A549 (cell line): Measurements from ENCODE around the gene FIBIN. TPM values are rescaled to one million over a fixed set of nuclear protein-coding genes. Genes with fewer than 3 reads are reported as not detected.

Experiments
- ATAC-seq, 2 experiments: fragments of 200-7000 bp in 1 of 2; fragments of >200 bp in 1 of 2; cut with Nextera tagmentation in 1 of 2; cut with Tn5 transposase in 1 of 2; 3 replicates each; pipeline versions ENCODE4 v1.8.0 to v1.9.1; 2018 to 2020; ENCODE audit warnings: mild to moderate bottlenecking in 1 of 2, moderate library complexity in 1 of 2
- CTCF ChIA-PET: fragments of 300-600 bp; sonication (Branson Sonifier 250); formaldehyde crosslinking; extraction: SDS; loops from one replicate; lab custom pipeline; 2021; ENCODE audit warnings: antibody characterized with exemption, inconsistent platforms; lab: Yijun Ruan, JAX
- POLR2A ChIA-PET: fragments of 350-600 bp; formaldehyde crosslinking; extraction: SDS; loops from one replicate; lab custom pipeline; 2021; ENCODE audit warnings: antibody characterized with exemption, inconsistent platforms; lab: Yijun Ruan, JAX
- DNase-seq, 2 experiments: peaks; one replicate each; pipeline versions ENCODE4 v3.0.0 to v3.0.0-alpha.2; 2011 to 2016; ENCODE audit warnings: low read depth in 1 of 2, low spot score in 1 of 2
- FAIRE-seq: peaks from 2 replicates; lab custom pipeline; 2011; peaks lifted over from hg19 to GRCh38; lab: Jason Lieb, UNC
- H3K27ac ChIP-seq, 2 experiments: fragments of >200 bp; sonication (Bioruptor Twin); formaldehyde crosslinking; 3 replicates each; pipeline ENCODE4 v1.5.1; 2016 to 2017
- H3K4me1 ChIP-seq: fragments of >200 bp; sonication (Bioruptor Twin); formaldehyde crosslinking; 3 replicates; pipeline ENCODE4 v1.6.1; 2016
- H3K4me2 ChIP-seq: fragments of >200 bp; sonication (Bioruptor Twin); formaldehyde crosslinking; 3 replicates; pipeline ENCODE4 v1.6.1; 2016
- H3K4me3 ChIP-seq: fragments of >200 bp; sonication (Bioruptor Twin); formaldehyde crosslinking; 3 replicates; pipeline ENCODE4 v1.5.1; 2016
- H3K9me3 ChIP-seq: fragments of >200 bp; sonication (Bioruptor Twin); formaldehyde crosslinking; 3 replicates; pipeline ENCODE4 v1.6.1; 2016
- CEBPB ChIP-seq, 2 experiments: fragments of >200 bp in 1 of 2; sonication (Bioruptor Twin) in 1 of 2; formaldehyde crosslinking in 1 of 2; IDR thresholded peaks; 2 replicates each; pipeline ENCODE4 v1.6.1; 2012 to 2016
- CHD2 ChIP-seq: fragments of 150-350 bp; IDR thresholded peaks from 2 replicates; pipeline ENCODE4 v1.6.1; 2014; ENCODE audit warnings: low read length; ENCODE audit not compliant: partially characterized antibody
- CHD4 ChIP-seq: fragments of 200-600 bp; sonication (generic); IDR thresholded peaks from 2 replicates; pipeline ENCODE4 v1.6.1; 2016; ENCODE audit warnings: antibody characterized with exemption, mild to moderate bottlenecking, borderline replicate concordance
- EP300 ChIP-seq, 2 experiments: fragments of >200 bp; sonication (Bioruptor Twin); formaldehyde crosslinking; IDR thresholded peaks; 2 replicates in 1 of 2; 3 replicates in 1 of 2; pipeline ENCODE4 v1.6.1; 2016 to 2017
- FOXS1 ChIP-seq: fragments of 250-450 bp; sonication (Bioruptor Pico); IDR thresholded peaks from 2 replicates; pipeline ENCODE4 v1.5.0; 2020; ENCODE audit warnings: mild to moderate bottlenecking, moderate library complexity
- GATA3 ChIP-seq: IDR thresholded peaks from 2 replicates; pipeline ENCODE4 v1.6.1; 2012; ENCODE audit warnings: borderline replicate concordance
- HDAC2 ChIP-seq: fragments of 200-600 bp; sonication (generic); IDR thresholded peaks from 2 replicates; pipeline ENCODE4 v1.6.1; 2016
- HOXA7 ChIP-seq: fragments of 250-450 bp; sonication (Bioruptor Pico); IDR thresholded peaks from 2 replicates; pipeline ENCODE4 v1.5.0; 2020; ENCODE audit warnings: mild to moderate bottlenecking, moderate library complexity
- JUNB ChIP-seq: fragments of >200 bp; sonication (Bioruptor Twin); formaldehyde crosslinking; IDR thresholded peaks from 2 replicates; pipeline ENCODE4 v1.6.1; 2016
- KDM1A ChIP-seq: fragments of 200-600 bp; sonication (generic); IDR thresholded peaks from 2 replicates; pipeline ENCODE4 v1.6.1; 2016; ENCODE audit warnings: low read depth, mild to moderate bottlenecking
- MAZ ChIP-seq: fragments of 150-350 bp; IDR thresholded peaks from 2 replicates; pipeline ENCODE4 v1.6.1; 2014; ENCODE audit warnings: antibody characterized with exemption, low read depth, low read length, borderline replicate concordance
- PHF8 ChIP-seq: fragments of 200-600 bp; sonication (generic); IDR thresholded peaks from 2 replicates; pipeline ENCODE4 v1.6.1; 2016; ENCODE audit warnings: low read depth, mild to moderate bottlenecking, antibody characterized with exemption, moderate library complexity, borderline replicate concordance
- POLR2A ChIP-seq: IDR thresholded peaks from 2 replicates; pipeline ENCODE4 v1.6.1; 2012; ENCODE audit warnings: mild to moderate bottlenecking, low read length
- RARB ChIP-seq: fragments of 250-450 bp; sonication (Bioruptor Pico); IDR thresholded peaks from 2 replicates; pipeline ENCODE4 v1.8.0; 2021; ENCODE audit warnings: mild to moderate bottlenecking, moderate library complexity
- RCOR1 ChIP-seq: fragments of 150-350 bp; IDR thresholded peaks from 2 replicates; pipeline ENCODE4 v1.6.1; 2014; ENCODE audit warnings: antibody characterized with exemption, low read length, low read depth
- ZC3H11A ChIP-seq: fragments of 450-650 bp; IDR thresholded peaks from 2 replicates; pipeline ENCODE4 v1.6.1; 2014; ENCODE audit warnings: antibody characterized with exemption, mild to moderate bottlenecking
- ZSCAN20 ChIP-seq: fragments of 250-450 bp; sonication (Bioruptor Pico); IDR thresholded peaks from 2 replicates; pipeline ENCODE4 v1.8.0; 2022; ENCODE audit warnings: mild to moderate bottlenecking, moderate library complexity
- WGBS: methylation state at CpG from one replicate; pipeline ENCODE4 v1.1.6; 2017; ENCODE audit errors: missing lambda C conversion rate; 5-methylcytosine and 5-hydroxymethylcytosine counted together
- polyA plus RNA-seq, 4 experiments: library from polyadenylated mRNA; depleted of rRNA in 3 of 4; stranded (reverse); fragments of >200 nt; fragmentation: RNase III in 1 of 4; extraction: RNeasy Plus Mini Kit Qiagen cat#74134 plus additional on column Dnase treatment in 1 of 4; gene quantifications; 2 replicates in 3 of 4; 3 replicates in 1 of 4; pipeline ENCODE4 v1.2.3, GENCODE V29; 2011 to 2017
- TF ChIP-seq, protein P1 (sequence below): fragments of 450-650 bp; IDR thresholded peaks from 2 replicates; pipeline ENCODE4 v1.6.1; 2014; ENCODE audit warnings: antibody characterized with exemption
- TF ChIP-seq, protein P2 (sequence below): fragments of >200 bp; sonication (Bioruptor Twin); formaldehyde crosslinking; IDR thresholded peaks from 3 replicates; pipeline ENCODE4 v1.6.1; 2016
- TF ChIP-seq, protein P3 (sequence below): IDR thresholded peaks from 2 replicates; pipeline ENCODE4 v1.6.1; 2012
- TF ChIP-seq, protein P4 (sequence below): fragments of 200-600 bp; sonication (generic); IDR thresholded peaks from 2 replicates; pipeline ENCODE4 v1.6.1; 2016; ENCODE audit warnings: antibody characterized with exemption, mild to moderate bottlenecking, moderate library complexity

FIBIN gene
- polyA plus RNA-seq, 2 of the 4 experiments (the other 2 are of a cell fraction): 0.22 TPM; not detected in 1

DNA sequence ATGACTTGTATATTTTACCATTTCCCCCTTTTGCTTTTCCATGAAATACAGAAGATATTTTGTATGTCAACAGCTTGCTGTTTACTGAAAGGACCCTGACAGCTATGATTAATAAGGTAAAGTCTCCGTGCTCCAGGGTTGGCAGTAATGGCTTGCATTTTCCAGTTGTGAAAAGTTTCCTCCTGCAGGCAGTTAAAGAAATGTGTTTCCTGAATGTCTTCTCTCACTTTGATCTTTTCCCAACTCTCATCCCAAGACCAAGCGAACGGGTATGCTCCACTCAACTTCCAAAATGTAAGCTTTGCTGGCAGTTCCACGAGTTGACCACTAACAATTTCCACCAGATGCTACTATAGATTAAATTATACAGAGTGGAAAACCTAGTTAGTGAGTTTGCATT, 8.9 kb downstream of the FIBIN start:
- CTCF ChIA-PET: interaction anchor here (0.7 kb wide), 1 partner anchor 211 kb away, joined by 3 read pairs; no protein-coding TSS in a partner anchor
- Histone ChIP-seq H3K4me1 (no peaks in the 10 kb centered on the region), H3K4me2 (no peak overlapping the region), H3K9me3 (no peaks in the 10 kb centered on the region), H3K4me3 (no peak overlapping the region), H3K27ac (no peak overlapping the region)
- no peak for DNase-seq
- POLR2A ChIA-PET: no interaction called here
- no peak for ATAC-seq
- TF ChIP-seq, protein P1, sequence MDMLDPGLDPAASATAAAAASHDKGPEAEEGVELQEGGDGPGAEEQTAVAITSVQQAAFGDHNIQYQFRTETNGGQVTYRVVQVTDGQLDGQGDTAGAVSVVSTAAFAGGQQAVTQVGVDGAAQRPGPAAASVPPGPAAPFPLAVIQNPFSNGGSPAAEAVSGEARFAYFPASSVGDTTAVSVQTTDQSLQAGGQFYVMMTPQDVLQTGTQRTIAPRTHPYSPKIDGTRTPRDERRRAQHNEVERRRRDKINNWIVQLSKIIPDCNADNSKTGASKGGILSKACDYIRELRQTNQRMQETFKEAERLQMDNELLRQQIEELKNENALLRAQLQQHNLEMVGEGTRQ: no peak
- TF ChIP-seq HOXA7 (CRISPR knock-in tag): no peak
- no peak for TF ChIP-seq ZC3H11A
- TF ChIP-seq, protein P2, sequence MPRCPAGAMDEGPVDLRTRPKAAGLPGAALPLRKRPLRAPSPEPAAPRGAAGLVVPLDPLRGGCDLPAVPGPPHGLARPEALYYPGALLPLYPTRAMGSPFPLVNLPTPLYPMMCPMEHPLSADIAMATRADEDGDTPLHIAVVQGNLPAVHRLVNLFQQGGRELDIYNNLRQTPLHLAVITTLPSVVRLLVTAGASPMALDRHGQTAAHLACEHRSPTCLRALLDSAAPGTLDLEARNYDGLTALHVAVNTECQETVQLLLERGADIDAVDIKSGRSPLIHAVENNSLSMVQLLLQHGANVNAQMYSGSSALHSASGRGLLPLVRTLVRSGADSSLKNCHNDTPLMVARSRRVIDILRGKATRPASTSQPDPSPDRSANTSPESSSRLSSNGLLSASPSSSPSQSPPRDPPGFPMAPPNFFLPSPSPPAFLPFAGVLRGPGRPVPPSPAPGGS: no peak
- TF ChIP-seq, protein P3, sequence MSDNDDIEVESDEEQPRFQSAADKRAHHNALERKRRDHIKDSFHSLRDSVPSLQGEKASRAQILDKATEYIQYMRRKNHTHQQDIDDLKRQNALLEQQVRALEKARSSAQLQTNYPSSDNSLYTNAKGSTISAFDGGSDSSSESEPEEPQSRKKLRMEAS: no peak
- TF ChIP-seq MAZ: no peak
- no peak for TF ChIP-seq CHD4
- TF ChIP-seq CEBPB (IDR thresholded peaks at IDR 0.05): no peak
- no peak for TF ChIP-seq ZSCAN20 (CRISPR knock-in tag)
- TF ChIP-seq EP300 (IDR thresholded peaks at IDR 0.05): no peak
- no peak for TF ChIP-seq FOXS1 (CRISPR knock-in tag)
- TF ChIP-seq GATA3: no peak
- no peak for TF ChIP-seq JUNB
- TF ChIP-seq RARB (CRISPR knock-in tag): no peak
- no peak for TF ChIP-seq CHD2
- no peak for TF ChIP-seq POLR2A
- no peak for TF ChIP-seq RCOR1
- TF ChIP-seq, protein P4, sequence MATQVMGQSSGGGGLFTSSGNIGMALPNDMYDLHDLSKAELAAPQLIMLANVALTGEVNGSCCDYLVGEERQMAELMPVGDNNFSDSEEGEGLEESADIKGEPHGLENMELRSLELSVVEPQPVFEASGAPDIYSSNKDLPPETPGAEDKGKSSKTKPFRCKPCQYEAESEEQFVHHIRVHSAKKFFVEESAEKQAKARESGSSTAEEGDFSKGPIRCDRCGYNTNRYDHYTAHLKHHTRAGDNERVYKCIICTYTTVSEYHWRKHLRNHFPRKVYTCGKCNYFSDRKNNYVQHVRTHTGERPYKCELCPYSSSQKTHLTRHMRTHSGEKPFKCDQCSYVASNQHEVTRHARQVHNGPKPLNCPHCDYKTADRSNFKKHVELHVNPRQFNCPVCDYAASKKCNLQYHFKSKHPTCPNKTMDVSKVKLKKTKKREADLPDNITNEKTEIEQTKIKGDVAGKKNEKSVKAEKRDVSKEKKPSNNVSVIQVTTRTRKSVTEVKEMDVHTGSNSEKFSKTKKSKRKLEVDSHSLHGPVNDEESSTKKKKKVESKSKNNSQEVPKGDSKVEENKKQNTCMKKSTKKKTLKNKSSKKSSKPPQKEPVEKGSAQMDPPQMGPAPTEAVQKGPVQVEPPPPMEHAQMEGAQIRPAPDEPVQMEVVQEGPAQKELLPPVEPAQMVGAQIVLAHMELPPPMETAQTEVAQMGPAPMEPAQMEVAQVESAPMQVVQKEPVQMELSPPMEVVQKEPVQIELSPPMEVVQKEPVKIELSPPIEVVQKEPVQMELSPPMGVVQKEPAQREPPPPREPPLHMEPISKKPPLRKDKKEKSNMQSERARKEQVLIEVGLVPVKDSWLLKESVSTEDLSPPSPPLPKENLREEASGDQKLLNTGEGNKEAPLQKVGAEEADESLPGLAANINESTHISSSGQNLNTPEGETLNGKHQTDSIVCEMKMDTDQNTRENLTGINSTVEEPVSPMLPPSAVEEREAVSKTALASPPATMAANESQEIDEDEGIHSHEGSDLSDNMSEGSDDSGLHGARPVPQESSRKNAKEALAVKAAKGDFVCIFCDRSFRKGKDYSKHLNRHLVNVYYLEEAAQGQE: no peak
- no peak for FAIRE-seq
- 6% methylated on average over 4 of the region's 4 CpGs for WGBS

DNA sequence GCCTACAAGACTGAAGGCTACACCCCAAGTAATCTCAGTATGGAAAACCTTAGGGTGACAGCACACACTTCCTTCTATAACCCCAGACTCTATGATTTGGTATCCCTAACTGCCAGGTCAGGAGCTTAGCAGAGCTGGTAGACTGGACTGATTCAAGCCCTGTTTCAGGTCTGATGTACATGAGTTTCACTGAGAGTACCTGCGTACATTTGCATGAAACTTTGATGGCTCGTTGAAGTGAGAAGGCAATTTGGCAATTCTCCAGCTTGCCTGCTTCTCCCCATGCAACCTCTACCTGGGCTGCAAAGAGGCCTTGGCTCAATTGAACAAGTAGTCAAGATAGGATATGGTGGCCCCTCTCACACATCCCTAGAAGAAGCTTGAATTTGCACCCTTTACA, 10.2 kb downstream of the FIBIN start:
- WGBS: 48% methylated on average over 2 of the region's 2 CpGs
- CTCF ChIA-PET: no interaction called here

DNA sequence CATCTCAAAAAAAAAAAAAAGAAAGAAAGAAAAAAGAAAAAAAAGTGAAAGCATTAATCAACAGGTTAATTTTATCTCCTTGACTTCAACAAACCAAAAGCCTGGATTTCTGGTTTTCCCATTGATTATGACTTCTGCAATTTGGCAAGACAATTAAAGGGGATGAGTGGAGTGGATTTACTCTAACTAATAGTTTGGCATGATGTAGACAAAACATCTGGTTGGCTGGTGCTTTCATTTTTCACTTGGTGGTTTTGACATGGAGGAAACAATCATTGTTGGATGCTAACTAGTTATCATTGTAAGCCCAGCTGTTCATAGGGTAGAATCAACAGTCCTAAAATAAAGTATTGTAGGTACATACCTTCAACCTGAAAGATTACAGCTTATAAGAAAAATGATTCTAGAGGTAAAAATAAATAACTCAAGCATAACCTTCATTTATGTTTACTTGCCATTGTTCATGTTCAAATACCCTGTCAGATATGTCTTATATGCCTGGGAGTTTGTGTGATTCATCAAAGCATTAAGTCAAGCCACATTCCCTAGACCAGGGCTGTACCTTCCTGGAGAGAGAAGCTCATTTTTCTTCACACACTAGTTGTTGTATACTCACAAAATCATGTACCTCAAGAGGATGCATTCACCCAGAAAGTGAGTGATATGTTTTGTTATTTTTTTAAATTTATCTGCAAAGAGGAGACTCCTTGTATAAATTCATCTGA, 15.1 kb downstream of the FIBIN start:
- POLR2A ChIA-PET: no interaction called here
- H3K4me3 ChIP-seq: no peak overlapping the region
- H3K4me1 ChIP-seq: no peaks in the 10 kb centered on the region
- FAIRE-seq: no peak
- CTCF ChIA-PET: no interaction called here
- TF ChIP-seq HDAC2: no peak
- H3K9me3 ChIP-seq: no peaks in the 10 kb centered on the region
- no peak for ATAC-seq
- H3K4me2 ChIP-seq: no peak overlapping the region
- H3K27ac ChIP-seq: no peak overlapping the region
- no peak for DNase-seq

More for the DNA sequence above, 10.2 kb downstream of the FIBIN start:
- FAIRE-seq: no peak
- DNase-seq: no peak
- Histone ChIP-seq H3K27ac (no peak overlapping the region), H3K4me1 (no peaks in the 10 kb centered on the region), H3K4me3 (no peak overlapping the region), H3K4me2 (no peak overlapping the region), H3K9me3 (no peaks in the 10 kb centered on the region)
- POLR2A ChIA-PET: no interaction called here
- TF ChIP-seq PHF8: no peak
- TF ChIP-seq KDM1A: no peak
- no peak for ATAC-seq
